ENCODE data around the gene TUBA4B. TPM values are rescaled to one million over a fixed set of nuclear protein-coding genes. Genes with fewer than 3 reads are reported as not detected.

The TUBA4B gene
- total and polyA plus RNA-seq, 8 donors = 0.50 to 6.0 (median 3.4) TPM; not detected in 1

GRCh38 chr2:219210196-219210885, 42.7 kb upstream of the TUBA4B start:
- DNase-seq = no peak
- no peak overlapping the region for H3K4me3 ChIP-seq
- intact Hi-C loops (cut with DNase I) = no loop called here
- H3K9me3 ChIP-seq = no peaks in the 10 kb centered on the region
- TF ChIP-seq, protein P1, sequence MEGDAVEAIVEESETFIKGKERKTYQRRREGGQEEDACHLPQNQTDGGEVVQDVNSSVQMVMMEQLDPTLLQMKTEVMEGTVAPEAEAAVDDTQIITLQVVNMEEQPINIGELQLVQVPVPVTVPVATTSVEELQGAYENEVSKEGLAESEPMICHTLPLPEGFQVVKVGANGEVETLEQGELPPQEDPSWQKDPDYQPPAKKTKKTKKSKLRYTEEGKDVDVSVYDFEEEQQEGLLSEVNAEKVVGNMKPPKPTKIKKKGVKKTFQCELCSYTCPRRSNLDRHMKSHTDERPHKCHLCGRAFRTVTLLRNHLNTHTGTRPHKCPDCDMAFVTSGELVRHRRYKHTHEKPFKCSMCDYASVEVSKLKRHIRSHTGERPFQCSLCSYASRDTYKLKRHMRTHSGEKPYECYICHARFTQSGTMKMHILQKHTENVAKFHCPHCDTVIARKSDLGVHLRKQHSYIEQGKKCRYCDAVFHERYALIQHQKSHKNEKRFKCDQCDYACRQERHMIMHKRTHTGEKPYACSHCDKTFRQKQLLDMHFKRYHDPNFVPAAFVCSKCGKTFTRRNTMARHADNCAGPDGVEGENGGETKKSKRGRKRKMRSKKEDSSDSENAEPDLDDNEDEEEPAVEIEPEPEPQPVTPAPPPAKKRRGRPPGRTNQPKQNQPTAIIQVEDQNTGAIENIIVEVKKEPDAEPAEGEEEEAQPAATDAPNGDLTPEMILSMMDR (IDR thresholded peaks at IDR 0.05) = no peak
- no peak for ATAC-seq
- peaks cover 0 to 70% of the 10 kb centered on the region in 2 donors for H3K36me3 ChIP-seq
- no peak overlapping the region for H3K27ac ChIP-seq
- H3K27me3 ChIP-seq = no peaks in the 10 kb centered on the region
- peaks cover 14 to 35% of the 10 kb centered on the region in 2 donors for H3K4me1 ChIP-seq

- Histone ChIP-seq H3K4me1 (peaks cover 12 to 33% of the 10 kb centered on the region in 2 donors), H3K27ac (no peak overlapping the region), H3K4me3 (no peak overlapping the region), H3K27me3 (no peaks in the 10 kb centered on the region), H3K36me3 (peaks cover 0 to 76% of the 10 kb centered on the region in 2 donors), H3K9me3 (no peaks in the 10 kb centered on the region)
- DNase-seq (no peak), ATAC-seq (no peak)
- intact Hi-C loops (cut with DNase I) = no loop called here
- TF ChIP-seq, protein P1 (IDR thresholded peaks at IDR 0.05) = no peak
Measured at GRCh38 chr2:219210886-219211362, 42.1 kb upstream of the TUBA4B start.

DNA sequence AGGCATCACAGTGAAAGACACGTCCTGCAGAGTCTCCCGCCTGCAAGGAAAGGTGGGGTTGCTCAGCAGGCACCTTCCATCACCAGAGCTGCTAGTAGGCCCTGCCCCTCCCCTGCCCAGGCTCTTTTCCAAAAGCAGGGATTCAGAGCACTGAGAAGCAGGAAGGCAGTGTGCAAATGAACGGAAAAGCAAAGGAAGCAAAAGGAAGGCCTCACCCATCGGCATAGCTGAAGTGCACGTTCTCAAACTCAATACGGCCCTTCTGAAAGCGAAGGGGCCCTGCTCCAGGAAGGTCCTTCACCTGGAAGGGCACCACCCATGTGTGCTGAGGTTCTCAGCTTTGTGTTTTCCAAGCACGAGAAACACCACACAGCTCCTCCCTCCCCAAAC, 40.0 kb upstream of the TUBA4B start:
- Histone ChIP-seq H3K4me3 (no peak overlapping the region), H3K4me1 (peaks cover 3 to 38% of the 10 kb centered on the region in 2 donors), H3K27ac (no peak overlapping the region), H3K27me3 (no peaks in the 10 kb centered on the region), H3K36me3 (peaks cover 0 to 77% of the 10 kb centered on the region in 2 donors), H3K9me3 (no peaks in the 10 kb centered on the region)
- TF ChIP-seq, protein P1 (IDR thresholded peaks at IDR 0.05) = no peak
- DNase-seq (no peak), ATAC-seq (no peak)
- intact Hi-C loops (cut with DNase I) = no loop called here

DNA sequence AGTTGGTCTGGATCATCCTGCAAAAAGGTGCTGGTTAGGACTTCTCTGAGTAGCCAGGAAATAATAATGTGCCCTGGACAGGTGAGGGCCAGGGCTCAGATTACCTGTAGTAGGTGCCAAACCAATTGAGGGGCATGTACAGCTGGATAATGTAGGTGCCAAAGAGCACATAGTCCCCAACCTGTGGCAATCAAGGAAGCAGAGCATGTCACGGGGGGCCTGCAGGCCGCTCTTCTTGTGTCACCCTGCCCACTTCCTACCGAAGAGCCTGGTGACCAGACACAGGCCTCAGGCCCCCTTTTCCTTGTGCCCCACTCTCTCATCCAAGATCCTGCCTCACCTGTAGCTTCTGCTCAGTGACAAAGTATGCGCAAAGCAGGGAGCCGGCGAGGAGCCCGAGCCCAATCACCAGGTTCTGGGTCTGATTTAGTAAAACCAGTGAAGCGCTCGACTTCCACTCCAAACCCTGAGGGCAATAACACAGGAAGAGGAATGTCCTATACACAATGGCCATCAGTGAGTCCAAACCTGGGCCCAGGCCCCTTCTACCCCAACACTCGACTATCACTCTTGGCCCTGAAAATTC, 39.5 kb upstream of the TUBA4B start:
- ATAC-seq (no peak), DNase-seq (no peak)
- no peaks in the 10 kb centered on the region for H3K27me3 ChIP-seq
- H3K36me3 ChIP-seq = peaks cover 0 to 72% of the 10 kb centered on the region in 2 donors
- TF ChIP-seq, protein P1 (IDR thresholded peaks at IDR 0.05) = no peak
- H3K27ac ChIP-seq = no peak overlapping the region
- H3K4me1 ChIP-seq = peaks cover 7 to 38% of the 10 kb centered on the region in 2 donors
- no peak overlapping the region for H3K4me3 ChIP-seq
- intact Hi-C loops (cut with DNase I) = no loop called here
- no peaks in the 10 kb centered on the region for H3K9me3 ChIP-seq

DNA sequence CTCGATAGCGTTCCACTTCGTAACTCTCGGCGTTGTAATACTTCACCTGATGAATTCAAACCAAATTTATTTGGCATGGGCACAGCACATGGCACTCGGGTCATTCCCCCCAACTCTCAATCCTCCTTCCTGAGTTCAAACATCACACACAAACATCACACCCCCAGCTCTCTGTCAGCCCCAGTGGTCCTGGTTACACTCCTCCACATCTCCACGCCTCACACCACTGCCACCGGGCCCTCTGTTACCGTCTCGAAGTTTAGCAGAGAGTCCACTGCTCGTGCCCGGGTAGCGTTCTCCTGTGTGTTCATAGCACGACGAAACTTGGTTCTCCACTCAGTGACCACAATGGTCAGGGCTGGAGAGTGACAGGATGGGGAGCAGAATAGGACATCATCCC, 38.9 kb upstream of the TUBA4B start:
- peaks cover 10 to 40% of the 10 kb centered on the region in 2 donors for H3K4me1 ChIP-seq
- intact Hi-C loops (cut with DNase I) = no loop called here
- TF ChIP-seq, protein P1 (IDR thresholded peaks at IDR 0.05) = no peak
- ATAC-seq (no peak), DNase-seq (no peak)
- no peaks in the 10 kb centered on the region for H3K9me3 ChIP-seq
- no peak overlapping the region for H3K4me3 ChIP-seq
- no peaks in the 10 kb centered on the region for H3K27me3 ChIP-seq
- H3K27ac ChIP-seq = no peak overlapping the region
- peaks cover 0 to 66% of the 10 kb centered on the region in 2 donors for H3K36me3 ChIP-seq
